ENCODE results near the gene MAP7D1.
"Not testable (repeated sequence)": the region's sequence is repeated elsewhere in the genome, so short reads cannot be mapped to it uniquely, and the experiment has no call there.

The MAP7D1 gene

DNA sequence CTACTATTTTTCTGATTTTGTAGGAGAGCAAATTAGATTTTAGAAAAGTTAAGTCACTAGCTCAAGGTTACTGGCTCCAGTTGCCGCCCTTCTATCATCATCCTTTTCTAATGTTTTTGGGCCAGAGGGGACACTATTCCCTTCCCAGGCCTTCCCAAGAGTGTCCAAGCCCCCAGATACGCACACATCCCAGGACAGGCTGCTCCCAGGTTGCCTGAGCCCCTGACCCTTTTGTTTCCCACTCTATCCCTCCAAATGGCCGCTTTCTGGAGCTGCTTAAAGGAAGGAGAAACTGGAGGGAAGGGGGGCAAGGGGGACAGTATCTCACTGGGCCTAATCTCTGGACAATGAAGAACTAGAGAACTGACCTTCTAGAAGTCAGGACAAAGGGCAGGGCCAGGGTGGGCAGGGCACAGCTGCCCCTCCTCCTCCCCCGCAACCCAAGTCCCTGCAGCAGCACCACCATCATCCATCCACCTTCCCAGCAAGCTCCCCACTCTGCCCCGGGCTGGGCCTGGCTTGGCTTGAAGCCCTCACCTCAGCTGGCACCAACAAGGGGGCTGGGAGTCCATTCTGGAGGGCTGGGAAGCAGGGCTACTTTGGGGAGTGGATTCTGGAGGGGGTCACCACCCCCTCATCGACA, 1.1 kb upstream of the MAP7D1 start:
- no peak for DNase-seq

DNA sequence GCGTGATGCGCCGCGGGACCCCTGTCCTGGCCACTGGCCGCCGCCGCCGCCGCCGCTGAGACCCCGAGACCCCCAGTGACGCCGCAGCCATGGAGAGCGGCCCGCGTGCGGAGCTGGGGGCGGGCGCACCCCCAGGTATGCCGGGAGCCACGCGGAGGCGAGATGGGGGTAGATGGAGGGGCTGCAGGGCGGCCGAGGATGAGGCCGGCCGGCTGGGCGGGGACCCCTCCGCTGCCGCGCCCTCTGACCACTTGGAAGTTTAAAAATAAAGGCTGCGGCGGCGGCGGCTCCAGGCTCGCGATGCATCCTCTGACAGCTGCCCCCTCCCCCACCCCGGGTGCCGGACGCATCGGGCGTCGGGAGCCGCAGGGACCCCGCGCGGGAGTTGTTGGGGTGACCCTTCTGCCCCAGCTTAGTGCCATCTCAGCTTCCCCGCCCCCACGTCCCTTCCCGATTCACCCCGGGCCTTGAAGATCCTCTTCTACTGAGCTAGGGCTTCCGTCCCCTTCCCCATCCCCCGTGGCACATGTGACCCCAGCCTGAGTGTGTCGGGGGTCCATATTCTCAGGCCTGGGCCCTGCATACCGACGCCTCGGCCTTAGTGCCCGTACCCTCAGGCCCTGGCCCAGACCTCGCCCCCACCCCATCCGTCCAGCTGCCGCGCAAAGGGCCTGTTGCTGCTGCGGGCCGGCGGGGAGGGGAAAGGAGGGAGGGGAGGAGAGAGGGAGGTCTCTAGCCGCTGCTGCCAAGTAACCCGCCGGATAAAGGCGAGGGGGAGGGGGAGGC, 562 bp downstream of the MAP7D1 start:
- DNase-seq, result peak; percentile 64

- no peak for DNase-seq
These were observed 1.3 kb downstream of the MAP7D1 start for GRCh38 chr1:36157115-36157903.

GRCh38 chr1:36157973-36158826, 2.2 kb downstream of the MAP7D1 start:
- no peak for DNase-seq

- DNase-seq, result not testable (repeated sequence)
These were observed 2.9 kb downstream of the MAP7D1 start for GRCh38 chr1:36158827-36159252.

DNA sequence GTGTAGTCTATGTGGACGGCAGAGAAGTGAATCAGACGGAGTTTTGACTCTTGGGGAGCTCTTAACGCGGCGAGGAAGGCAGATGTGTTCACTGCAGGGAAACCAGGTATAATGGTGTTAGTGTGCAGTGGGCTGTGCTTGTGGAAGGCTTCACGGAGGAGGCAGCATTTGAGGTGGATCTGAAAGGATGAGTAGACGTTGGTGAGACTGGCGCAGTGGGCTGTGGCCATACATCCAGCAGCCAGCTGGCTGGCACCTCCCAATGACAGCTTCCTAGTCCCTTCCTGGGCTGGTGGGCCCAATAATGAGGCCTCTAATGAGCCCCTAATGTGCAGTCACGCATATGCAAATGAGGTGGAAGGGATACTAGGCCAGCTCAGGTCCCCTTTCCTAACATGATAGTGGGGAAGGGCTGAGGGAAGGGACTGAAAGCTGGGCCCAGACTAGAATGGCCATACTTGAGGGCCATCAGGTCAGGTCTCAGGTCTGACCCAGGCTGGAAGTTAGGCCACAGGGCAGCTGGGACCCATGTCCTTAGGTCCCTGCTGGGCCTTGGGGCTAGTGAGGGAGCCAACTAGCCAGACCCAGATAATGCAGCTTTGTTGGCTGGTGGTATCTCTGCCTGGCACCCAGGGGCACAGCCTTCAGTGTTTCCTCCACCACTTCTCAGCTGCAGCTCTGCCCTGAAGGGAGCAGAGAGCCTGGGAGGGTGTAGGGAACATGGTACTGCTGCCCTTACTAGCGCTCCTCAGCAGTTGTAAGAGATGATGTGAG, 3.8 kb downstream of the MAP7D1 start:
- no peak for DNase-seq

- DNase-seq, result no peak
These were observed 4.5 kb downstream of the MAP7D1 start for GRCh38 chr1:36160388-36160948.

DNA sequence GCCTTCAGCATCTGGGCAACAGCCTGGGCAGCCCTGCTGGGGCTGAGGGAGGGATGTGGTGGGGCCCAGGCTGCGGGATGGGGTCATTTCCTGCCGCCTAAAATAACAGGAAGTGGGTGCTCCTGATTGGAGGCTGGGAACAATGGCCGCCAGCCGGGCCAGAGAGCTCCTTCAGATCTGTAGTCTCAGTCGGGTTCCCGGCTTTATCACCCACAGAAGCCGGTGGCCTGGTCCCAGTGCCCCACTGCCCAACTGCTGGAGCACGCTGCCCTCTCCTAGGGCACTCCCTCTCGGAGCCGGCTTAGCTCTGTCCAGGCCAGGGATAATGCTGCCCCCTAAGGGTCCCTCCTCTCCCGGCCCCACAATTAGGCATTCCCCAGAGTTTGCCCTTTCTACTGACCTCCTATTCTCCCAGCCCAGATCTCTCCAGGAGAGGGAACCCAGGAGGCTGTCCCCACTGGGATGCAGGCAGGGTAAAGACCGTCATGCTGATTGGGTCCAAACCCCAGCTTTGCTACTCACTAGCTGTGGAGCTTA, 5.1 kb downstream of the MAP7D1 start:
- DNase-seq, result peak; percentile 70

- DNase-seq, result peak; percentile 36
These were observed 5.9 kb downstream of the MAP7D1 start for GRCh38 chr1:36161641-36162531.

DNA sequence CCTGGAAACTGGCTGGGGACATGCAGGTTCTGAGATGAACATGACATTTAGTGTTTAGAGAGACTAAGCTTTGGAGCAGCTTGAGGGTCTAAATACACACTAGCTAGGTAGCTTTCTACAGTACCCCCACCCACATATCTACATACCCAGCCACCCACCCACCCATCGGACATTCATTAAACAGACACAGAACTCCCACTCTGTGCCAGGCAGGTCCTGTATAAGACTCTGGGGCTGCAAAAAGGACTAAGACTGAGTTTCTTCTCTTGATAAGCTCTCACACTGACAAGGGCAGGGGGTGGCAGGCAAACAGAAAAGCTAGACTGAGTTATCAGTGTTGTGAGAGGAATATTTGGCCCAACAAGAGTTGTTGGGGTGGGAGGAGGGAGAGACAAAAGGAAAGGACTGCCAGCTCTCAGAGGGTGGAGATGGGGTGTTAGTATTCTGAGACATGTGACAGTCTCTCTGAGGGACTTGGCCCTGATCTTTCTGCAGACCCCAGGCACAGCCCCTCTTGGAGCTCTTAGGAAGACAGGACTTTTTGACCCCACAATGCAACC, 6.8 kb downstream of the MAP7D1 start:
- DNase-seq, result no peak

- DNase-seq, result no peak
These were observed 7.5 kb downstream of the MAP7D1 start for GRCh38 chr1:36163426-36163825.

GRCh38 chr1:36164361-36164760, 8.4 kb downstream of the MAP7D1 start:
- DNase-seq, result no peak

GRCh38 chr1:36165145-36165544, 9.2 kb downstream of the MAP7D1 start:
- DNase-seq, result no peak

GRCh38 chr1:36166136-36166535, 10.2 kb downstream of the MAP7D1 start:
- no peak for DNase-seq

GRCh38 chr1:36166938-36167905, 11.3 kb downstream of the MAP7D1 start:
- no peak for DNase-seq

DNA sequence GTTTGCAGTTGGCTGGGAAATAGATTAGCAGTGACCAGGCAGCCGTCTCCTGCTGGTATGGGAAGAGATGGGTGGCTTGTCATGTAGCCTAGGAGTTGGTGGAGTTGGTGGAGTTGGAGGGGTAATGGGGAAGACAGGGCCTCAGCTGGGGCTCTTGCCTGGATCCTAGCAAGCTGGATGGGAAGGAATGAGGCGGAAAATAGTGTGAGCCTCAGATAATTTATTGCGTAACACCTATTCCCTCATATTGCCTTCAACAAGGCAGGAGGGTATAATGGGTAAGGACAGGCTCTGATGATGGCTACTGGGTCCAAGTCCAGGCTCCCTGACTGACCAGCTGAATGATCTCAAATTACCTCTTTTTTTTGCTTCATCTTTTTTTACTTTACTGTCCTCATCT, 12.6 kb downstream of the MAP7D1 start:
- DNase-seq, result no peak

DNA sequence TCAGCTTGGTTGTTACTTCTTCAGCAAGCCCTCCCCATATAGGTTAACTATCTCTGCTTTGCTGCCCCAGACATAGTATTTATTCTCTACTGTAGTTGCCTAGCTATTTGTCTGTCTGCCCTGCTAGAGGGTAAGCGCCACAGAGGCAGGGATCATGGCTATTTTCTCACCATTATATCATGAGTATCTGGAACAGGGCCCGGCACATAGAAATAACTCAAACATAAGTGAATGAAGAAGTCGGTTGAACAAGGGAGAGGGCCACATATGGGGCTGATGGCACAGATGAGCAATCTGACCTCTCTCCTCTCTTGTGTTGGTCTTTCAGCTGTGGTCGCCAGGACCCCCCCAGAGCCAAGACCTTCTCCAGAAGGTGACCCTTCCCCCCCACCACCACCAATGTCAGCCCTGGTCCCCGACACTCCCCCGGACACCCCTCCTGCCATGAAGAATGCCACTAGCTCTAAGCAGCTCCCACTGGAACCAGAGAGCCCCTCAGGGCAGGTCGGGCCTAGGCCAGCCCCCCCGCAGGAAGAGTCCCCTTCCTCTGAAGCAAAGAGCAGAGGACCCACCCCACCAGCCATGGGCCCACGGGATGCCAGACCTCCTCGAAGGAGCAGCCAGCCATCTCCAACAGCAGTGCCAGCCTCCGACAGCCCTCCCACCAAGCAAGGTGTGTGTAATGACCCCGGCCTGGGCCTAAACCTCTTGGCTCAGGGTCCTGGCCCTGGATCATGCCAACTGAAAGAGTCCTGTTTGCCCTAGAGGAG, 14.9 kb downstream of the MAP7D1 start:
- DNase-seq, result no peak
